Measurements from ENCODE around the gene MYO5B.
"Not testable (repeated sequence)": the region's sequence is repeated elsewhere in the genome, so short reads cannot be mapped to it uniquely, and the experiment has no call there.

MYO5B gene

GRCh38 chr18:49841236-49842217 lies 353.4 kb downstream of the MYO5B start:
- H3K4me3 Mint-ChIP-seq: no peak overlapping the region
- peaks cover 2 to 6% of the 10 kb centered on the region in 2 donors for H3K27me3 Mint-ChIP-seq
- no peaks in the 10 kb centered on the region for H3K9me3 Mint-ChIP-seq
- no peak for DNase-seq
- no peaks in the 10 kb centered on the region for H3K36me3 Mint-ChIP-seq
- ATAC-seq (replicated peaks): no peak
- no peak overlapping the region for H3K27ac Mint-ChIP-seq
- no peaks in the 10 kb centered on the region for H3K4me1 Mint-ChIP-seq

GRCh38 chr18:49839012-49839411 lies 355.9 kb downstream of the MYO5B start:
- Mint-ChIP-seq H3K27me3 (peaks cover 0 to 3% of the 10 kb centered on the region in 2 donors), H3K4me3 (no peak overlapping the region), H3K36me3 (no peaks in the 10 kb centered on the region), H3K27ac (no peak overlapping the region), H3K4me1 (no peaks in the 10 kb centered on the region), H3K9me3 (no peaks in the 10 kb centered on the region)
- no peak for ATAC-seq (replicated peaks)
- no peak for DNase-seq

- peaks cover 0 to 5% of the 10 kb centered on the region in 2 donors for H3K27me3 Mint-ChIP-seq
- peaks cover 0 to 2% of the 10 kb centered on the region in 2 donors for H3K4me1 Mint-ChIP-seq
- no peaks in the 10 kb centered on the region for H3K9me3 Mint-ChIP-seq
- DNase-seq: no peak
- no peak overlapping the region for H3K4me3 Mint-ChIP-seq
- H3K36me3 Mint-ChIP-seq: no peaks in the 10 kb centered on the region
- no peak overlapping the region for H3K27ac Mint-ChIP-seq
- ATAC-seq (replicated peaks): no peak
These were observed 356.6 kb downstream of the MYO5B start for GRCh38 chr18:49838381-49838780.

DNA sequence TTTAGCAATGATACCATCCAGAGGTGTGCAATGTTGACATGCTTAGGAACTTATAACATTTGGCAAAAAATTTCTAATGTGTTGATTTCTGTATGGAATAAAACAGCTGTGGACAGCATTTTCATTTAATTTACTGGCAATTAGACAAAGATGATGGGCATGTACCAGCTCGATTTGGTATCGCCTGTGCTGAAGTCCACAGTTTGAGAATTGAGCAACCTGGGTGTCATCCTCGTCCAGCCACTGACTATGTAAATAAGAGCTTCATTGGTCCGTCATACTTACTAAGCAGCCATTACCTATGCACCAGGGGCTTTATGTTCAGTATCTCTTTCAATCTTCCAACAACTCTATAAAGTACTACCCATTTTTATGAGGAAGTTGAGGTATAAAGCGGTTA lies 357.1 kb downstream of the MYO5B start:
- no peaks in the 10 kb centered on the region for H3K9me3 Mint-ChIP-seq
- H3K4me3 Mint-ChIP-seq: no peak overlapping the region
- ATAC-seq (replicated peaks) (no peak), DNase-seq (no peak)
- peaks cover 0 to 2% of the 10 kb centered on the region in 2 donors for H3K4me1 Mint-ChIP-seq
- peaks cover 0 to 5% of the 10 kb centered on the region in 2 donors for H3K27me3 Mint-ChIP-seq
- no peaks in the 10 kb centered on the region for H3K36me3 Mint-ChIP-seq
- H3K27ac Mint-ChIP-seq: no peak overlapping the region

DNA sequence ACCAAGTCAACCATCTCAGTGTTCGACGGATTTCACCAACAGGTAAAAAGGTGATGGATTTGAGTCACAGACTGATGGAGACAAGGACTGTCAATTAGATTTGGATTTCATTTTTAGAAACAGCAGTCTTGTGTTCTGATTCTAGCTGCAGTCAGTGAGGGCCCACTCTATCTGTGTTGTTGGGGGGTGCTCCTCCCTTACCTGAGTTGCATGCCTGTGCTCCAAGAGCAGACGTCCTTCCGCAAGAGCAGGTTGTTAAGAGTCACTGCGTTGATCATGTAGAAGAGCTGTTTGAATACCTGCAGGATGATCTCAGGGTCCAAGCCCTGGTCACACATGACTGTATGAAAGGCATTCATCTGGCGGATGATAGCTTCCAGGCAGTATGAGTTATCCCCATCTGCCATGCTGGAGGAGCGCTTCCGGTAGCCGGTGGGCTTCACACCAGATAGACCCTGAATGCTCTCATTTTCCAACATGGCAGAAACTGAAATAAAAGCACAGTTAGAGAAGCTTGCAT lies 357.6 kb downstream of the MYO5B start:
- H3K36me3 Mint-ChIP-seq; ATAC-seq (replicated peaks); DNase-seq; H3K4me3 Mint-ChIP-seq; H3K9me3 Mint-ChIP-seq; H3K27ac Mint-ChIP-seq; H3K4me1 Mint-ChIP-seq; H3K27me3 Mint-ChIP-seq: not testable (repeated sequence)

DNA sequence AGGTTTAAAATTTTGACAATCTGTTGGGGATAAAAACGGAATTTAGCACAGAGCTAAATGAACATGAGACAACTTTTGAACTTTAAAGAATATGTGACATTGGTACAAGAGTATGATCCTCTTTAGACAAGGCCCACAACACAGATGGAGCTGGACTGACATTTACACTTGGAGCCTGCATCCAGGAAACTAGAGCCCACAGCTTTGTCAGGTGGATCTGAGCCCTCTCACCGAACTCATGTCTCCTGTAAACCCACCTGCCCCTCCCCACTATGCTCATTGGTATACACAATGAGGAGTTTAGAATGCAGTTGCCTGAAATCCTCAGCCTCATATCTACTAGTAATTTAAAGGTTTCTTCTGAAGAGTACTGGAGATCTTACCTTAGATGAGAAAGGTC lies 359.5 kb downstream of the MYO5B start:
- no peak for ATAC-seq (replicated peaks)
- no peaks in the 10 kb centered on the region for H3K36me3 Mint-ChIP-seq
- peaks cover 0 to 5% of the 10 kb centered on the region in 2 donors for H3K27me3 Mint-ChIP-seq
- H3K9me3 Mint-ChIP-seq: peaks cover 0 to 4% of the 10 kb centered on the region in 2 donors
- H3K4me3 Mint-ChIP-seq: no peak overlapping the region
- no peak overlapping the region for H3K27ac Mint-ChIP-seq
- DNase-seq: no peak
- peaks cover 0 to 2% of the 10 kb centered on the region in 2 donors for H3K4me1 Mint-ChIP-seq

GRCh38 chr18:49834258-49834657 lies 360.7 kb downstream of the MYO5B start:
- no peak for DNase-seq
- no peak for ATAC-seq (replicated peaks)
- Mint-ChIP-seq H3K4me1 (peaks cover 0 to 2% of the 10 kb centered on the region in 2 donors), H3K9me3 (peaks cover 7 to 8% of the 10 kb centered on the region in 2 donors), H3K36me3 (no peaks in the 10 kb centered on the region), H3K27me3 (peaks cover 0 to 5% of the 10 kb centered on the region in 2 donors), H3K27ac (no peak overlapping the region), H3K4me3 (no peak overlapping the region)

DNA sequence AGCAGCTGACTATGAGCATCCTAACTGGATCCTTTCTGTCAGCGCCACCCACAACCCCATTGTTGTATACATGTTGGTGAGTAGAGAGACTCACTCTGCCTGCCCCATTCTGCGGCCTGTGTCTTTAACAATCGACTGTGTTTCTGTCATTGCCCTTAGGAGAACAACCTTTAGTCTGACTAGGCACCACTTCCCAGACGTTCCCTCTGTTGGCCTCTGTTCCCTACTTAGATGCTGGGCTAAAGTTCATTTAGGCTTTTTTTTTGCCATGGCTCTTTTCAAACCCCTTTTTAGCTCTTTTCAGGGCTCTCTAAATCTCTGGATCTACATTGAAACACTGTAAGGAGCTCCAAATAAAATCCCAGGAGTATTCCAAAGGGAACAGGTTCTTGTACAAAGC lies 361.1 kb downstream of the MYO5B start:
- no peak overlapping the region for H3K4me3 Mint-ChIP-seq
- H3K9me3 Mint-ChIP-seq: peaks cover 7 to 9% of the 10 kb centered on the region in 2 donors
- peaks cover 0 to 2% of the 10 kb centered on the region in 2 donors for H3K4me1 Mint-ChIP-seq
- ATAC-seq (replicated peaks) (no peak), DNase-seq (no peak)
- H3K27ac Mint-ChIP-seq: no peak overlapping the region
- peaks cover 2 to 5% of the 10 kb centered on the region in 2 donors for H3K27me3 Mint-ChIP-seq
- no peaks in the 10 kb centered on the region for H3K36me3 Mint-ChIP-seq

DNA sequence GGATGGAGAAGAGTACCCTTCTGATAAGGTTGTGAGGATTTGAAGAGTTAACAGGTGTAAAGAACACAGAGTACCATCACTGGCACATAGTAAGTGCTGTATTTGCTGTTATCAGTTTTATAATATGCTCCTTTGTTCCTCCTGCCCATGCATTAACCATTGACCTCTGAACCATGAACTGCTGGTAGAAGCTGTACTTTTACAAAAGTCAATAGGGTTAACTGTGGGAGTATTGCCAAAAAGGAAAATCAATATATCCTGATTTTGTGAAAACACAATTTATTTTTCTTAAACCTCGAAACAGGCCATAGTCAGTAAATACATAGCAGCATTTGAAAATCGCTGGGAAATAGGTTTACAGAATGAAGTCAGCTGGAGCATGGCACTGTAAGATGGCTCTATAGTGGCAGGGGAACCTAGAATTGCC lies 362.7 kb downstream of the MYO5B start:
- H3K27ac Mint-ChIP-seq: no peak overlapping the region
- H3K36me3 Mint-ChIP-seq: peaks cover 7 to 9% of the 10 kb centered on the region in 2 donors
- ATAC-seq (replicated peaks): no peak
- H3K9me3 Mint-ChIP-seq: peaks cover 13 to 17% of the 10 kb centered on the region in 2 donors
- no peak for DNase-seq
- H3K4me1 Mint-ChIP-seq: peaks cover 0 to 2% of the 10 kb centered on the region in 2 donors
- no peak overlapping the region for H3K4me3 Mint-ChIP-seq
- H3K27me3 Mint-ChIP-seq: peaks cover 13 to 17% of the 10 kb centered on the region in 2 donors

DNA sequence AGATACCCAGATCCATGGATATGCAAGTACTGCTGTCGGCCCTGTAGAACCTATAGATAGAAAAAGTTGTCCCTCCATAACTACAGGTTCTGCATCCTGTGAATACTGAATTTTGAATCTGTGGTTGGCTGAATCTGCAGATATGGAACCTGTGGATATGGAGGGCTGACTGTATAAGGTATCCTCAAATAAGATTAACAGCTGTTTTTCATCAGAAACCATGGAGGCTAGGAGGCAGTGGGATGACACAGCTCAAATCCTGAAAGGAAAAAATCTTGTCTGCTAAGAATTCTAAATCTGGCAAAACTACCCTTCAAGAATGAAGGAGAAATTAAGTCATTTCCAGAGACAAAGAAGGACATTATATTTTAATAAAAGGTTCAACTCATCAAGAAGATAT lies 367.0 kb downstream of the MYO5B start:
- Mint-ChIP-seq H3K27ac (no peak overlapping the region), H3K36me3 (peaks cover 14% of the 10 kb centered on the region in 2 donors), H3K4me1 (no peaks in the 10 kb centered on the region), H3K27me3 (peaks cover 13 to 24% of the 10 kb centered on the region in 2 donors), H3K4me3 (no peak overlapping the region), H3K9me3 (peaks cover 16 to 27% of the 10 kb centered on the region in 2 donors)
- DNase-seq (no peak), ATAC-seq (replicated peaks) (no peak)

DNA sequence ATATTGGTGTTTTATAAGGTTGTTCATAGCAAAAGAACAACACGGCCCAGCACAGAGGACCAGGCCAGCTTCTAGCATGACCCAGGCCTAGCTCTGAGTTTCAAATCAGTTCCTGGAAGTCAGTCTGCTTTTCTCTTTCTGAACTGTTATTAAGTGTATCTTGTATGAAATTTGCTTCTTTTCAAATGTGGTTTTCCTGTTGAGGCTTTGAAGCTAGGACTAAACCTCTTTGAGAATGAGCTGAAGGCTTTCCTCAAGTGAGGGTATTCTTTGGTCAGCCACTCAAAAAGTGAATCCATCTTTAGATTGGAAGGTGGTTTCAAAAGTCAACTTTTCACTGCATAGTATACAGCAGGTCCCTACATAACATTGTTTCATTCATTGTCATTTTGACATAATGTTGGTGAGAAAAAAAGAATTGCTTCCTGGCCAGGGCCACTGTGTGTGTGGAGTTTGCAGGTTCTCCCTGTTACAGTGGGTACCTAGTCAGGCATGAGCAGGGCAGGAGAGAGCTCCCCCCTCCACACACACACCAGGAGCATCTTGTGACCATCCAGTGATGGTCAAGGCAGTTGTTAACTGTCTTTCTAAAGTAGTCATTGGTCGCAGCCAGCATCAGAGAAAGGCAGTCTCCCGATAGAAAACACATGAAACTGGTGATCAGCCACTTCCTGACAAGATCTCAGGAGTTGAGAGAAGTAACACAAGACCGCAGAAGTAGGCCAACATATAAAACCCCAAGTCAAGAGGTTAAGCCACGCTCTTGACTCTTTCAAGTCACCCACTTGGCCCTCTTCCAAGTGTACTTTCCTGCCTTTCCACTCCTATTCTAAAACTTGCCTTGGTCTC lies 374.9 kb downstream of the MYO5B start:
- no peak overlapping the region for H3K4me3 Mint-ChIP-seq
- peaks cover 0 to 3% of the 10 kb centered on the region in 2 donors for H3K9me3 Mint-ChIP-seq
- H3K27me3 Mint-ChIP-seq: peaks cover 0 to 5% of the 10 kb centered on the region in 2 donors
- no peak for ATAC-seq (replicated peaks)
- no peak for DNase-seq
- peaks cover 2 to 5% of the 10 kb centered on the region in 2 donors for H3K4me1 Mint-ChIP-seq
- peaks cover 6 to 24% of the 10 kb centered on the region in 2 donors for H3K36me3 Mint-ChIP-seq
- H3K27ac Mint-ChIP-seq: no peak overlapping the region

GRCh38 chr18:49819071-49819662 lies 375.8 kb downstream of the MYO5B start:
- no peak overlapping the region for H3K4me3 Mint-ChIP-seq
- H3K27ac Mint-ChIP-seq: no peak overlapping the region
- H3K9me3 Mint-ChIP-seq: no peaks in the 10 kb centered on the region
- ATAC-seq (replicated peaks) (no peak), DNase-seq (no peak)
- H3K4me1 Mint-ChIP-seq: peaks cover 5 to 13% of the 10 kb centered on the region in 2 donors
- H3K27me3 Mint-ChIP-seq: no peaks in the 10 kb centered on the region
- H3K36me3 Mint-ChIP-seq: peaks cover 3 to 19% of the 10 kb centered on the region in 2 donors

DNA sequence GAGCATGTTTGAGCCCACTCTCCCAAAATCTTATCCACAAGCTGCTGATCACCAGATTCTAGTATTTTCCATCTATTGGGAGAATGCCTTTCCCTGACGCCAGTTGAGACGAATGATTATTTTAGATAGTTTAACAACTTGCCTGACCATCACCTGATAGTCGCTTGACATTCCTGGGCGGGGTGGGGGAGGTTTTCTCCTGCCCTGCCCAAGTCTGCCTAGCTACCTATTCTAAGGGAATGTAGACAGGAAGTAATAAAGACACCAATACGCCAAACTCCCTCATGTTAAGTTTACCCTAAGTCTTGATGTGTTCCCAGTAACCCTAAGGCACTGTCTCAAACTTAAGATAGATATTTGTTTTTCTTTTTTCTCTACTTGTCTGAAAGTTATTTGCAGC lies 377.0 kb downstream of the MYO5B start:
- Mint-ChIP-seq H3K27me3 (no peaks in the 10 kb centered on the region), H3K27ac (no peak overlapping the region), H3K4me3 (no peak overlapping the region), H3K4me1 (peaks cover 5 to 17% of the 10 kb centered on the region in 2 donors), H3K36me3 (peaks cover 3 to 19% of the 10 kb centered on the region in 2 donors), H3K9me3 (no peaks in the 10 kb centered on the region)
- DNase-seq (no peak), ATAC-seq (replicated peaks) (no peak)

- H3K4me1 Mint-ChIP-seq: peaks cover 11 to 35% of the 10 kb centered on the region in 2 donors
- no peak overlapping the region for H3K4me3 Mint-ChIP-seq
- ATAC-seq (replicated peaks): no peak
- H3K27me3 Mint-ChIP-seq: no peaks in the 10 kb centered on the region
- DNase-seq: no peak
- no peaks in the 10 kb centered on the region for H3K9me3 Mint-ChIP-seq
- H3K36me3 Mint-ChIP-seq: peaks cover 3 to 15% of the 10 kb centered on the region in 2 donors
- H3K27ac Mint-ChIP-seq: no peak overlapping the region
These were observed 379.0 kb downstream of the MYO5B start for GRCh38 chr18:49815927-49816326.

All from stimulated activated naive B cell treated with anti-CD40 and anti-IgM and Interleukin-4, amounts not matched to agents 10 μg/mL and 1 μg/mL and 100 μg/mL, for 72 hours (primary cell).